NCI-H82 treated with DMSO at 0.1 percent for 48 hours (cell line): ENCODE data around the gene DENND1A.
"Not testable (repeated sequence)": the region's sequence is repeated elsewhere in the genome, so short reads cannot be mapped to it uniquely, and the experiment has no call there.

ENCODE experiments used
- DNase-seq: peaks from one replicate; lab custom pipeline; 2025; ENCODE audit not compliant: unreplicated experiment; lab: John Stamatoyannopoulos, UW

Gene DENND1A

GRCh38 chr9:123334639-123335038 is 595.3 kb downstream of the DENND1A start:
- DNase-seq = no peak

GRCh38 chr9:123333058-123333669 is 596.8 kb downstream of the DENND1A start:
- not testable (repeated sequence) for DNase-seq

GRCh38 chr9:123331346-123332060 is 598.4 kb downstream of the DENND1A start:
- no peak for DNase-seq
